Activated naive CD4-positive, alpha-beta T cell treated with anti-CD3 and anti-CD28 coated beads, Interleukin-2, amount 10 ng/mL, durations not matched to agents 7 days and 5 days (primary cell): ENCODE measurements around the gene PCLO.

Source experiments
- CTCF ChIA-PET: fragments of 350-600 bp; sonication (Branson Sonifier 250); formaldehyde crosslinking; loops from one replicate; lab custom pipeline; 2021; ENCODE audit warnings: antibody characterized with exemption; lab: Charles Lee
- DNase-seq: peaks from one replicate; pipeline ENCODE4 v3.0.0-alpha.2; 2020
- H3K27ac Mint-ChIP-seq: one replicate; pipeline ENCODE4 v1.8.0; 2021; ENCODE audit warnings: mild to moderate bottlenecking, moderate library complexity, mixed read lengths
- H3K27me3 Mint-ChIP-seq: one replicate; pipeline ENCODE4 v1.8.0; 2021; ENCODE audit warnings: mild to moderate bottlenecking, mixed read lengths
- H3K36me3 Mint-ChIP-seq: one replicate; pipeline ENCODE4 v1.8.0; 2021; ENCODE audit warnings: mixed read lengths
- H3K4me1 Mint-ChIP-seq: one replicate; pipeline ENCODE4 v1.8.0; 2021; ENCODE audit warnings: mixed read lengths
- H3K4me3 Mint-ChIP-seq: one replicate; pipeline ENCODE4 v1.8.0; 2021; ENCODE audit warnings: mild to moderate bottlenecking, moderate library complexity, mixed read lengths
- H3K9me3 Mint-ChIP-seq: one replicate; pipeline ENCODE4 v1.8.0; 2021; ENCODE audit warnings: mixed read lengths

Gene PCLO

GRCh38 chr7:82980130-82980788 lies 182.4 kb downstream of the PCLO start:
- DNase-seq: no peak
- no peaks in the 10 kb centered on the region for H3K36me3 Mint-ChIP-seq
- no peaks in the 10 kb centered on the region for H3K9me3 Mint-ChIP-seq
- no peaks in the 10 kb centered on the region for H3K4me1 Mint-ChIP-seq
- H3K27me3 Mint-ChIP-seq: no peaks in the 10 kb centered on the region
- H3K27ac Mint-ChIP-seq: no peak overlapping the region
- CTCF ChIA-PET: no interaction called here
- no peak overlapping the region for H3K4me3 Mint-ChIP-seq

- no peak overlapping the region for H3K4me3 Mint-ChIP-seq
- no peak overlapping the region for H3K27ac Mint-ChIP-seq
- H3K9me3 Mint-ChIP-seq: no peaks in the 10 kb centered on the region
- H3K27me3 Mint-ChIP-seq: no peaks in the 10 kb centered on the region
- CTCF ChIA-PET: no interaction called here
- no peaks in the 10 kb centered on the region for H3K4me1 Mint-ChIP-seq
- no peaks in the 10 kb centered on the region for H3K36me3 Mint-ChIP-seq
- no peak for DNase-seq
These were observed 186.7 kb downstream of the PCLO start for GRCh38 chr7:82975811-82976468.

- no peak overlapping the region for H3K4me3 Mint-ChIP-seq
- no peaks in the 10 kb centered on the region for H3K9me3 Mint-ChIP-seq
- DNase-seq: no peak
- CTCF ChIA-PET: no interaction called here
- H3K27me3 Mint-ChIP-seq: no peaks in the 10 kb centered on the region
- no peaks in the 10 kb centered on the region for H3K36me3 Mint-ChIP-seq
- H3K4me1 Mint-ChIP-seq: no peaks in the 10 kb centered on the region
- no peak overlapping the region for H3K27ac Mint-ChIP-seq
These were observed 190.5 kb downstream of the PCLO start for GRCh38 chr7:82972135-82972534.

GRCh38 chr7:82965088-82966036 lies 197.3 kb downstream of the PCLO start:
- peaks cover 2% of the 10 kb centered on the region for H3K9me3 Mint-ChIP-seq
- no peaks in the 10 kb centered on the region for H3K36me3 Mint-ChIP-seq
- H3K4me3 Mint-ChIP-seq: no peak overlapping the region
- no peak for DNase-seq
- CTCF ChIA-PET: no interaction called here
- H3K27me3 Mint-ChIP-seq: no peaks in the 10 kb centered on the region
- no peaks in the 10 kb centered on the region for H3K4me1 Mint-ChIP-seq
- H3K27ac Mint-ChIP-seq: no peak overlapping the region

GRCh38 chr7:82964150-82964882 lies 198.4 kb downstream of the PCLO start:
- CTCF ChIA-PET: no interaction called here
- H3K4me3 Mint-ChIP-seq: no peak overlapping the region
- no peaks in the 10 kb centered on the region for H3K36me3 Mint-ChIP-seq
- no peaks in the 10 kb centered on the region for H3K27me3 Mint-ChIP-seq
- H3K27ac Mint-ChIP-seq: no peak overlapping the region
- H3K9me3 Mint-ChIP-seq: peaks cover 2% of the 10 kb centered on the region
- DNase-seq: no peak
- no peaks in the 10 kb centered on the region for H3K4me1 Mint-ChIP-seq

- no peaks in the 10 kb centered on the region for H3K27me3 Mint-ChIP-seq
- no peaks in the 10 kb centered on the region for H3K4me1 Mint-ChIP-seq
- no peak overlapping the region for H3K4me3 Mint-ChIP-seq
- DNase-seq: no peak
- H3K9me3 Mint-ChIP-seq: peaks cover 5% of the 10 kb centered on the region
- no peaks in the 10 kb centered on the region for H3K36me3 Mint-ChIP-seq
- CTCF ChIA-PET: no interaction called here
- no peak overlapping the region for H3K27ac Mint-ChIP-seq
These were observed 201.4 kb downstream of the PCLO start for GRCh38 chr7:82961240-82961639.

GRCh38 chr7:82959528-82959927 lies 203.2 kb downstream of the PCLO start:
- Mint-ChIP-seq H3K27me3 (no peaks in the 10 kb centered on the region), H3K4me3 (no peak overlapping the region), H3K36me3 (no peaks in the 10 kb centered on the region), H3K27ac (no peak overlapping the region), H3K9me3 (peaks cover 3% of the 10 kb centered on the region), H3K4me1 (no peaks in the 10 kb centered on the region)
- no peak for DNase-seq
- CTCF ChIA-PET: no interaction called here

GRCh38 chr7:82957521-82957920 lies 205.2 kb downstream of the PCLO start:
- Mint-ChIP-seq H3K4me1 (no peaks in the 10 kb centered on the region), H3K4me3 (no peak overlapping the region), H3K36me3 (no peaks in the 10 kb centered on the region), H3K27ac (no peak overlapping the region), H3K27me3 (no peaks in the 10 kb centered on the region), H3K9me3 (peaks cover 7% of the 10 kb centered on the region)
- CTCF ChIA-PET: no interaction called here
- no peak for DNase-seq

GRCh38 chr7:82953324-82954027 lies 209.2 kb downstream of the PCLO start:
- no peak overlapping the region for H3K4me3 Mint-ChIP-seq
- H3K4me1 Mint-ChIP-seq: no peaks in the 10 kb centered on the region
- H3K36me3 Mint-ChIP-seq: no peaks in the 10 kb centered on the region
- no peak for DNase-seq
- no peak overlapping the region for H3K27ac Mint-ChIP-seq
- peaks cover 9% of the 10 kb centered on the region for H3K9me3 Mint-ChIP-seq
- no peaks in the 10 kb centered on the region for H3K27me3 Mint-ChIP-seq
- CTCF ChIA-PET: no interaction called here

GRCh38 chr7:82950436-82950835 lies 212.2 kb downstream of the PCLO start:
- H3K4me3 Mint-ChIP-seq: no peak overlapping the region
- H3K36me3 Mint-ChIP-seq: no peaks in the 10 kb centered on the region

GRCh38 chr7:82945480-82945879 lies 217.2 kb downstream of the PCLO start:
- peaks cover 6% of the 10 kb centered on the region for H3K9me3 Mint-ChIP-seq
- no peak overlapping the region for H3K27ac Mint-ChIP-seq
- H3K4me1 Mint-ChIP-seq: no peaks in the 10 kb centered on the region

More at GRCh38 chr7:82950436-82950835, 212.2 kb downstream of the PCLO start:
- Mint-ChIP-seq H3K27ac (no peak overlapping the region), H3K9me3 (peaks cover 8% of the 10 kb centered on the region), H3K4me1 (no peaks in the 10 kb centered on the region), H3K27me3 (no peaks in the 10 kb centered on the region)
- CTCF ChIA-PET: no interaction called here
- DNase-seq: no peak

GRCh38 chr7:82945056-82945455 lies 217.6 kb downstream of the PCLO start:
- CTCF ChIA-PET: no interaction called here
- Mint-ChIP-seq H3K36me3 (no peaks in the 10 kb centered on the region), H3K27me3 (no peaks in the 10 kb centered on the region), H3K27ac (no peak overlapping the region), H3K9me3 (peaks cover 5% of the 10 kb centered on the region), H3K4me1 (no peaks in the 10 kb centered on the region), H3K4me3 (no peak overlapping the region)
- DNase-seq: no peak

More at GRCh38 chr7:82945480-82945879, 217.2 kb downstream of the PCLO start:
- H3K4me3 Mint-ChIP-seq: no peak overlapping the region
- no peaks in the 10 kb centered on the region for H3K36me3 Mint-ChIP-seq
- DNase-seq: no peak
- no peaks in the 10 kb centered on the region for H3K27me3 Mint-ChIP-seq
- CTCF ChIA-PET: no interaction called here

- no peaks in the 10 kb centered on the region for H3K27me3 Mint-ChIP-seq
- CTCF ChIA-PET: no interaction called here
- no peaks in the 10 kb centered on the region for H3K36me3 Mint-ChIP-seq
- H3K4me3 Mint-ChIP-seq: no peak overlapping the region
- H3K27ac Mint-ChIP-seq: no peak overlapping the region
- no peaks in the 10 kb centered on the region for H3K9me3 Mint-ChIP-seq
- no peak for DNase-seq
- H3K4me1 Mint-ChIP-seq: no peaks in the 10 kb centered on the region
These were observed 230.2 kb downstream of the PCLO start for GRCh38 chr7:82932516-82932915.
